ENCODE measurements around the gene ENPP1. TPM values are rescaled to one million over a fixed set of nuclear protein-coding genes. Genes with fewer than 3 reads are reported as not detected.

Gene ENPP1
- total RNA-seq, 2 donors from 2014 or later, result 5.9 to 12.6 TPM

- H3K27me3 ChIP-seq, result no peaks in the 10 kb centered on the region
- TF ChIP-seq CTCF (IDR thresholded peaks at IDR 0.05), result no peak
- no peak for DNase-seq
- H3K9me3 ChIP-seq, result no peaks in the 10 kb centered on the region
- no peak overlapping the region for H3K9ac ChIP-seq (ENCODE audit: low read depth in 2 of 2, low read length in 2 of 2)
- H3K4me1 ChIP-seq, result no peaks in the 10 kb centered on the region
- no peaks in the 10 kb centered on the region for H3K36me3 ChIP-seq
- intact Hi-C loops (cut with DNase I), result no loop called here
- no peak overlapping the region for H3K4me3 ChIP-seq
- H3K27ac ChIP-seq, result no peak overlapping the region
Measured at GRCh38 chr6:131918650-131919355, 111.0 kb downstream of the ENPP1 start.

- no peak overlapping the region for H3K9ac ChIP-seq (ENCODE audit: low read depth in 2 of 2, low read length in 2 of 2)
- H3K36me3 ChIP-seq, result no peaks in the 10 kb centered on the region
- no peak overlapping the region for H3K4me3 ChIP-seq
- H3K4me1 ChIP-seq, result no peaks in the 10 kb centered on the region
- DNase-seq, result no peak
- H3K27me3 ChIP-seq, result no peaks in the 10 kb centered on the region
- no peaks in the 10 kb centered on the region for H3K9me3 ChIP-seq
- H3K27ac ChIP-seq, result no peak overlapping the region
- intact Hi-C loops (cut with DNase I), result loop anchor here (2.0 to 10.0 kb wide), 2 partner anchors 244 to 298 kb away; no protein-coding TSS in a partner anchor
- no peak for TF ChIP-seq CTCF (IDR thresholded peaks at IDR 0.05)
Measured at GRCh38 chr6:131920656-131921055, 112.8 kb downstream of the ENPP1 start.

- peak; percentile 71 for TF ChIP-seq CTCF (IDR thresholded peaks at IDR 0.05)
- intact Hi-C loops (cut with DNase I), result loop anchor here (10.0 kb wide), 1 partner anchor 241 kb away; no protein-coding TSS in a partner anchor
- H3K27me3 ChIP-seq, result no peaks in the 10 kb centered on the region
Measured at GRCh38 chr6:131923356-131923755, 115.5 kb downstream of the ENPP1 start.

GRCh38 chr6:131924881-131925474, 117.2 kb downstream of the ENPP1 start:
- DNase-seq, result no peak
- Histone ChIP-seq H3K27ac (no peak overlapping the region), H3K27me3 (no peaks in the 10 kb centered on the region), H3K4me1 (no peaks in the 10 kb centered on the region), H3K9me3 (no peaks in the 10 kb centered on the region), H3K36me3 (no peaks in the 10 kb centered on the region), H3K9ac (ENCODE audit: low read depth in 2 of 2, low read length in 2 of 2) (no peak overlapping the region), H3K4me3 (no peak overlapping the region)
- intact Hi-C loops (cut with DNase I), result loop anchor here (10.0 kb wide), 1 partner anchor 240 kb away; no protein-coding TSS in a partner anchor
- no peak for TF ChIP-seq CTCF (IDR thresholded peaks at IDR 0.05)

More at GRCh38 chr6:131923356-131923755, 115.5 kb downstream of the ENPP1 start:
- no peak overlapping the region for H3K9ac ChIP-seq (ENCODE audit: low read depth in 2 of 2, low read length in 2 of 2)
- DNase-seq, result peak; percentile 72
- no peak overlapping the region for H3K27ac ChIP-seq
- H3K4me3 ChIP-seq, result no peak overlapping the region
- H3K4me1 ChIP-seq, result no peaks in the 10 kb centered on the region
- no peaks in the 10 kb centered on the region for H3K36me3 ChIP-seq
- H3K9me3 ChIP-seq, result no peaks in the 10 kb centered on the region

GRCh38 chr6:131929264-131929663, 121.4 kb downstream of the ENPP1 start:
- no peak for TF ChIP-seq CTCF (IDR thresholded peaks at IDR 0.05)
- no peak overlapping the region for H3K9ac ChIP-seq (ENCODE audit: low read depth in 2 of 2, low read length in 2 of 2)
- no peaks in the 10 kb centered on the region for H3K27me3 ChIP-seq
- H3K4me3 ChIP-seq, result no peak overlapping the region
- DNase-seq, result no peak
- H3K27ac ChIP-seq, result no peak overlapping the region
- H3K9me3 ChIP-seq, result no peaks in the 10 kb centered on the region
- H3K4me1 ChIP-seq, result no peaks in the 10 kb centered on the region
- no peaks in the 10 kb centered on the region for H3K36me3 ChIP-seq
- intact Hi-C loops (cut with DNase I), result loop anchor here (10.0 kb wide), 1 partner anchor 236 kb away; no protein-coding TSS in a partner anchor

Data from colonic mucosa (tissue), 4 donors.